ENCODE measurements around the gene NAALADL2. TPM values are rescaled to one million over a fixed set of nuclear protein-coding genes. Genes with fewer than 3 reads are reported as not detected.

NAALADL2 gene
- total RNA-seq, 1 experiment from 2014 or later = 1.6 TPM

GRCh38 chr3:175068587-175068986 lies 209.5 kb downstream of the NAALADL2 start:
- Histone ChIP-seq H3K79me1 (ENCODE audit: insufficient read depth, low read depth, low read length, poor library complexity, severe bottlenecking) (no peaks in the 10 kb centered on the region), H2AFZ (ENCODE audit: low read length) (no peak overlapping the region), H3K23me2 (ENCODE audit: insufficient read length, low read depth, low read length, poor library complexity, severe bottlenecking) (no peaks in the 10 kb centered on the region), H3K18ac (ENCODE audit: insufficient read length, low read depth, low read length) (no peak overlapping the region), H2BK15ac (ENCODE audit: low read depth, low read length) (no peak overlapping the region), H2BK120ac (ENCODE audit: low read depth, low read length, poor library complexity, severe bottlenecking) (no peak overlapping the region), H4K8ac (replicated peaks; ENCODE audit: insufficient read length, low read depth, low read length) (no peak overlapping the region), H3K79me2 (ENCODE audit: insufficient read depth, low read length) (no peaks in the 10 kb centered on the region), H3K27me3 (ENCODE audit: insufficient read depth, low read length) (no peaks in the 10 kb centered on the region), H2BK5ac (ENCODE audit: insufficient read length, low read length) (no peak overlapping the region), H3T11ph (ENCODE audit: low read length) (no peak overlapping the region), H3K4ac (ENCODE audit: low read depth, low read length) (no peak overlapping the region), H3K4me2 (ENCODE audit: insufficient read depth, insufficient read length, low read length) (no peak overlapping the region), H3K9ac (ENCODE audit: extremely low read depth, insufficient read length, low read length) (no peak overlapping the region), H3K4me1 (ENCODE audit: insufficient read depth, low read length) (no peaks in the 10 kb centered on the region), H2BK20ac (ENCODE audit: low read depth, low read length, poor library complexity, severe bottlenecking) (no peak overlapping the region), H2AK5ac (ENCODE audit: insufficient read length, low read length) (no peak overlapping the region), H3K27ac (ENCODE audit: insufficient read length, low read depth, low read length) (no peak overlapping the region), H4K20me1 (ENCODE audit: control insufficient read depth, insufficient read depth, insufficient read length) (no peaks in the 10 kb centered on the region), H4K5ac (ENCODE audit: insufficient read length, low read depth, low read length) (no peak overlapping the region), H3K23ac (ENCODE audit: insufficient read length, low read depth, low read length) (no peak overlapping the region), H3K14ac (ENCODE audit: insufficient read depth, low read length) (no peak overlapping the region), H3K9me3 (ENCODE audit: control insufficient read depth, low read depth, low read length) (no peaks in the 10 kb centered on the region), H2BK12ac (ENCODE audit: insufficient read length, low read depth, low read length) (no peak overlapping the region), H4K91ac (ENCODE audit: insufficient read length, low read depth, low read length) (no peak overlapping the region), H3K56ac (ENCODE audit: insufficient read length, low read depth, low read length) (no peak overlapping the region)
- Mint-ChIP-seq H3K36me3 (ENCODE audit: insufficient read depth in 1 of 3, low read depth in 3 of 3) (no peaks in the 10 kb centered on the region), H3K4me3 (no peak overlapping the region), H3K9me3 (no peaks in the 10 kb centered on the region), H3K4me1 (peaks cover 0 to 3% of the 10 kb centered on the region in 2 experiments; a peak in 1 of 4 replicates), H3K27me3 (ENCODE audit: low read depth) (no peaks in the 10 kb centered on the region), H3K27ac (no peak overlapping the region)
- DNase-seq = no peak
- no CpG with 5 or more reads among the region's 3 CpGs for WGBS (ENCODE audit: extremely low coverage, insufficient read length, low lambda C conversion rate)
- TF ChIP-seq CTCF (conservative IDR thresholded peaks at IDR 0.05) = no peak

All from H9 (cell line).